H9 (cell line): ENCODE data around the gene C15orf61. TPM values are rescaled to one million over a fixed set of nuclear protein-coding genes. Genes with fewer than 3 reads are reported as not detected.

Experiments
- DNase-seq: peaks from one replicate; pipeline ENCODE4 v3.0.0-alpha.2; 2017
- H2AFZ ChIP-seq: one replicate; pipeline ENCODE4 v1.6.1; 2013; ENCODE audit warnings: mild to moderate bottlenecking, low read length, control low read depth, moderate library complexity
- H2AK5ac ChIP-seq: 2 replicates; pipeline ENCODE4 v1.6.1; 2013; ENCODE audit warnings: low read length, control low read depth, mixed read lengths; ENCODE audit not compliant: insufficient read length
- H2BK120ac ChIP-seq: one replicate; pipeline ENCODE4 v1.6.1; 2013; ENCODE audit warnings: low read depth, mild to moderate bottlenecking, low read length, control low read depth, inconsistent platforms; ENCODE audit not compliant: poor library complexity, severe bottlenecking
- H2BK12ac ChIP-seq: 2 replicates; pipeline ENCODE4 v1.6.1; 2013; ENCODE audit warnings: low read length, control low read depth, mixed read lengths, low read depth; ENCODE audit not compliant: insufficient read length
- H2BK15ac ChIP-seq: 2 replicates; pipeline ENCODE4 v1.6.1; 2013; ENCODE audit warnings: low read depth, low read length, control low read depth
- H2BK20ac ChIP-seq: one replicate; pipeline ENCODE4 v1.6.1; 2013; ENCODE audit warnings: low read depth, mild to moderate bottlenecking, low read length, control low read depth, inconsistent platforms; ENCODE audit not compliant: poor library complexity, severe bottlenecking
- H2BK5ac ChIP-seq: 2 replicates; pipeline ENCODE4 v1.6.1; 2013; ENCODE audit warnings: low read length, control low read depth, mixed read lengths; ENCODE audit not compliant: insufficient read length
- H3K14ac ChIP-seq: 2 replicates; pipeline ENCODE4 v1.6.1; 2013; ENCODE audit warnings: low read length, control low read depth; ENCODE audit not compliant: insufficient read depth
- H3K18ac ChIP-seq: 2 replicates; pipeline ENCODE4 v1.6.1; 2013; ENCODE audit warnings: low read depth, mild to moderate bottlenecking, mixed read lengths, low read length, control low read depth; ENCODE audit not compliant: insufficient read length
- H3K23ac ChIP-seq: 2 replicates; pipeline ENCODE4 v1.6.1; 2013; ENCODE audit warnings: low read length, control low read depth, mixed read lengths, low read depth; ENCODE audit not compliant: insufficient read length
- H3K23me2 ChIP-seq: 2 replicates; pipeline ENCODE4 v1.6.1; 2013; ENCODE audit warnings: low read depth, mild to moderate bottlenecking, mixed read lengths, low read length, control low read depth; ENCODE audit not compliant: insufficient read length, poor library complexity, severe bottlenecking
- H3K27ac ChIP-seq: 2 replicates; pipeline ENCODE4 v1.5.1; 2013; ENCODE audit warnings: low read length, control low read depth, mixed read lengths, low read depth; ENCODE audit not compliant: insufficient read length
- H3K27me3 ChIP-seq: 2 replicates; pipeline ENCODE4 v1.6.1; 2013; ENCODE audit warnings: low read length, control low read depth, inconsistent platforms; ENCODE audit not compliant: insufficient read depth
- H3K4ac ChIP-seq: 2 replicates; pipeline ENCODE4 v1.6.1; 2013; ENCODE audit warnings: low read depth, mild to moderate bottlenecking, control low read depth, inconsistent platforms, low read length, moderate library complexity
- H3K4me1 ChIP-seq: 2 replicates; pipeline ENCODE4 v1.6.1; 2013; ENCODE audit warnings: low read length, control low read depth, inconsistent platforms; ENCODE audit not compliant: insufficient read depth
- H3K4me2 ChIP-seq: 2 replicates; pipeline ENCODE4 v1.6.1; 2013; ENCODE audit warnings: low read length, control low read depth, mixed read lengths; ENCODE audit not compliant: insufficient read length, insufficient read depth
- H3K56ac ChIP-seq: 2 replicates; pipeline ENCODE4 v1.6.1; 2013; ENCODE audit warnings: low read depth, mild to moderate bottlenecking, mixed read lengths, low read length, control low read depth; ENCODE audit not compliant: insufficient read length
- H3K79me1 ChIP-seq: 2 replicates; pipeline ENCODE4 v1.6.1; 2013; ENCODE audit warnings: low read depth, mild to moderate bottlenecking, moderate library complexity, low read length, control low read depth, inconsistent platforms; ENCODE audit not compliant: insufficient read depth, poor library complexity, severe bottlenecking
- H3K79me2 ChIP-seq: 2 replicates; pipeline ENCODE4 v1.6.1; 2013; ENCODE audit warnings: low read length, control low read depth, inconsistent platforms; ENCODE audit not compliant: insufficient read depth
- H3K9ac ChIP-seq: 2 replicates; pipeline ENCODE4 v1.6.1; 2013; ENCODE audit warnings: low read length, control low read depth, mixed read lengths; ENCODE audit not compliant: insufficient read length; ENCODE audit errors: extremely low read depth
- H3K9me3 ChIP-seq: one replicate; pipeline ENCODE4 v1.6.1; 2013; ENCODE audit warnings: low read depth, low read length, inconsistent platforms; ENCODE audit not compliant: control insufficient read depth
- H3T11ph ChIP-seq: one replicate; pipeline ENCODE4 v1.6.1; 2013; ENCODE audit warnings: mild to moderate bottlenecking, low read length, control low read depth, inconsistent platforms
- H4K20me1 ChIP-seq: one replicate; pipeline ENCODE4 v1.6.1; 2013; ENCODE audit not compliant: control insufficient read depth, insufficient read length, insufficient read depth
- H4K5ac ChIP-seq: 2 replicates; pipeline ENCODE4 v1.6.1; 2013; ENCODE audit warnings: low read depth, mild to moderate bottlenecking, mixed read lengths, low read length, control low read depth; ENCODE audit not compliant: insufficient read length
- H4K8ac ChIP-seq: replicated peaks from 2 replicates; pipeline ENCODE4 v1.6.1; 2013; ENCODE audit warnings: low read length, control low read depth, mixed read lengths, low read depth; ENCODE audit not compliant: insufficient read length
- H4K91ac ChIP-seq: 2 replicates; pipeline ENCODE4 v1.6.1; 2013; ENCODE audit warnings: low read depth, mild to moderate bottlenecking, moderate library complexity, mixed read lengths, low read length, control low read depth; ENCODE audit not compliant: insufficient read length
- H3K27ac Mint-ChIP-seq, 3 experiments: 2 replicates in 2 of 3; 3 replicates in 1 of 3; pipeline ENCODE4 v1.8.0; 2020 to 2021; ENCODE audit warnings: mixed read lengths in 3 of 3, mild to moderate bottlenecking in 1 of 3, moderate library complexity in 1 of 3
- H3K27me3 Mint-ChIP-seq: 2 replicates; pipeline ENCODE4 v1.8.0; 2021; ENCODE audit warnings: low read depth, mild to moderate bottlenecking, moderate library complexity, mixed read lengths
- H3K36me3 Mint-ChIP-seq, 3 experiments: 2 replicates in 2 of 3; 3 replicates in 1 of 3; pipeline ENCODE4 v1.8.0; 2020 to 2021; ENCODE audit warnings: low read depth in 3 of 3, mixed read lengths in 3 of 3; ENCODE audit not compliant: insufficient read depth in 1 of 3
- H3K4me1 Mint-ChIP-seq, 2 experiments: 2 replicates each; pipeline ENCODE4 v1.8.0; 2020; ENCODE audit warnings: mixed read lengths in 2 of 2
- H3K4me3 Mint-ChIP-seq, 2 experiments: 2 replicates in 1 of 2; 3 replicates in 1 of 2; pipeline ENCODE4 v1.8.0; 2020 to 2021; ENCODE audit warnings: mild to moderate bottlenecking in 2 of 2, mixed read lengths in 2 of 2, moderate library complexity in 1 of 2
- H3K9me3 Mint-ChIP-seq, 2 experiments: 2 replicates in 1 of 2; 3 replicates in 1 of 2; pipeline ENCODE4 v1.8.0; 2020; ENCODE audit warnings: mild to moderate bottlenecking in 2 of 2, mixed read lengths in 2 of 2, moderate library complexity in 1 of 2
- WGBS: extraction: QIAGEN DNeasy Blood & Tissue Kit; methylation state at CpG from one replicate; pipeline ENCODE4 v1.1.7; 2013; ENCODE audit warnings: missing lambda C conversion rate, low lambda C conversion rate, mixed read lengths; ENCODE audit not compliant: insufficient read length; ENCODE audit errors: extremely low coverage; 5-methylcytosine and 5-hydroxymethylcytosine counted together
- total RNA-seq: library from RNA; stranded (reverse); gene quantifications from 2 replicates; pipeline ENCODE4 v1.2.1, GENCODE V29; 2021
- TF ChIP-seq, protein P1 (sequence below): fragments of 200-600 bp; sonication (generic); conservative IDR thresholded peaks from 3 replicates; pipeline ENCODE4 v1.8.0; 2021; ENCODE audit warnings: antibody characterized with exemption, mild to moderate bottlenecking

C15orf61 gene
- total RNA-seq, 1 experiment from 2014 or later, result 2.6 TPM

DNA sequence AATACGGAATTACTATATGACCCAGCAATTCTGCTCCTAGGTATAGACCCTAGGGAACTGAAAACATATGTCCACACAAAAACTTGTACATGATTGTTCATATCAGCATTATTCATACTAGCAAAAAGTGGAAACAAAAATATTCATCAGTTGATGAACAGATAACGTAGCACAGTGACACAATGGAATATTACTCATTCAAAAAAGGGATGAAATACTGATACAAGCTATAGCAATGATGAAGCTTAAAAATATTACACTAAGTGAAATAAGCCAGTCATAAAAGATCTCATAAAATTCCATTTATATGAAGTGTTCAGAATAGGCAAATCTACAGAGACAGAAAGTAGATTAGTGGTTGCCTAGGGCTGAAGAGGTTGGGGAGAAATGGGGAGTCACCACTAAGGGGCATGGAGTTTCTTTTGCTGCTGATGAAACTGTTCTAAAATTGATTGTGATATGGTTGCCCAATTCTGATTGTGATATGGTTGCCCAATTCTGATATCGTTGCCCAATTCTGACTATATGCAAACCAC, 10.5 kb downstream of the C15orf61 start:
- Mint-ChIP-seq H3K27me3 (no peaks in the 10 kb centered on the region), H3K27ac (no peak overlapping the region), H3K4me3 (no peak overlapping the region), H3K9me3 (no peaks in the 10 kb centered on the region), H3K36me3 (no peaks in the 10 kb centered on the region), H3K4me1 (no peaks in the 10 kb centered on the region)
- no peak overlapping the region for H4K91ac ChIP-seq
- no peaks in the 10 kb centered on the region for H3K27me3 ChIP-seq
- DNase-seq, result no peak
- H3K18ac ChIP-seq, result no peak overlapping the region
- H3T11ph ChIP-seq, result no peak overlapping the region
- H3K4me1 ChIP-seq, result no peaks in the 10 kb centered on the region
- no peak overlapping the region for H3K9ac ChIP-seq
- H3K27ac ChIP-seq, result no peak overlapping the region
- WGBS, result no CpG with 5 or more reads among the region's 3 CpGs
- H2AFZ ChIP-seq, result no peak overlapping the region
- H4K5ac ChIP-seq, result no peak overlapping the region
- H3K9me3 ChIP-seq, result no peaks in the 10 kb centered on the region
- H4K8ac ChIP-seq, result no peak overlapping the region
- H3K14ac ChIP-seq, result no peak overlapping the region
- H3K79me2 ChIP-seq, result no peaks in the 10 kb centered on the region
- H3K79me1 ChIP-seq, result no peaks in the 10 kb centered on the region
- no peaks in the 10 kb centered on the region for H4K20me1 ChIP-seq
- no peak overlapping the region for H2BK5ac ChIP-seq
- H2BK12ac ChIP-seq, result no peak overlapping the region
- H2AK5ac ChIP-seq, result no peak overlapping the region
- H3K56ac ChIP-seq, result no peak overlapping the region
- no peak overlapping the region for H2BK120ac ChIP-seq
- TF ChIP-seq, protein P1, sequence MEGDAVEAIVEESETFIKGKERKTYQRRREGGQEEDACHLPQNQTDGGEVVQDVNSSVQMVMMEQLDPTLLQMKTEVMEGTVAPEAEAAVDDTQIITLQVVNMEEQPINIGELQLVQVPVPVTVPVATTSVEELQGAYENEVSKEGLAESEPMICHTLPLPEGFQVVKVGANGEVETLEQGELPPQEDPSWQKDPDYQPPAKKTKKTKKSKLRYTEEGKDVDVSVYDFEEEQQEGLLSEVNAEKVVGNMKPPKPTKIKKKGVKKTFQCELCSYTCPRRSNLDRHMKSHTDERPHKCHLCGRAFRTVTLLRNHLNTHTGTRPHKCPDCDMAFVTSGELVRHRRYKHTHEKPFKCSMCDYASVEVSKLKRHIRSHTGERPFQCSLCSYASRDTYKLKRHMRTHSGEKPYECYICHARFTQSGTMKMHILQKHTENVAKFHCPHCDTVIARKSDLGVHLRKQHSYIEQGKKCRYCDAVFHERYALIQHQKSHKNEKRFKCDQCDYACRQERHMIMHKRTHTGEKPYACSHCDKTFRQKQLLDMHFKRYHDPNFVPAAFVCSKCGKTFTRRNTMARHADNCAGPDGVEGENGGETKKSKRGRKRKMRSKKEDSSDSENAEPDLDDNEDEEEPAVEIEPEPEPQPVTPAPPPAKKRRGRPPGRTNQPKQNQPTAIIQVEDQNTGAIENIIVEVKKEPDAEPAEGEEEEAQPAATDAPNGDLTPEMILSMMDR, result no peak
- no peaks in the 10 kb centered on the region for H3K23me2 ChIP-seq
- no peak overlapping the region for H3K23ac ChIP-seq
- no peak overlapping the region for H3K4ac ChIP-seq
- H2BK15ac ChIP-seq, result no peak overlapping the region
- H2BK20ac ChIP-seq, result no peak overlapping the region
- no peak overlapping the region for H3K4me2 ChIP-seq
